GM18907 (cell line): Measurements from ENCODE around the gene NSUN7.

ENCODE experiments used
- ATAC-seq: cut with Tn5 transposase; IDR thresholded peaks from one replicate; pipeline ENCODE4 v1.9.1; 2021; ENCODE audit warnings: mild to moderate bottlenecking, moderate library complexity; ENCODE audit not compliant: unreplicated experiment

NSUN7 gene

DNA sequence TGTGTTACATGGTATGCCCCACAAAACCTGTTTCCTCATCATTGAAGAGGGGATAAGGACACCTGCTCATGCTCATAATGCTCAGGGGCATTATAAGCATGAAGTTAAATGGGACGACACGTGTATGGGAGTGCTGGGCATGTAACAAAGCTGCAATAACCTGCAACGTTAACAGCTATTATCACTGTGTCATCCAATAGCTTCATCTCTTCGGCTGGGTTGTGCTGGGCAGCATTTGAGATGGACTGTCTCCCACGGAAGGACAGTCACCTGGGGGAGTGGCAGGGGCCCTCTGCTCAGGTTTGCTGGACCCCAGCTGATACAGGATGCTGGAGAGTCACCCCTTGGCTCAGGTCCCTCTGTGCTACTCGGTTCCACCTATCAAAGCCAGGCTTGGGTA is 94.5 kb downstream of the NSUN7 start:
- ATAC-seq = no peak

DNA sequence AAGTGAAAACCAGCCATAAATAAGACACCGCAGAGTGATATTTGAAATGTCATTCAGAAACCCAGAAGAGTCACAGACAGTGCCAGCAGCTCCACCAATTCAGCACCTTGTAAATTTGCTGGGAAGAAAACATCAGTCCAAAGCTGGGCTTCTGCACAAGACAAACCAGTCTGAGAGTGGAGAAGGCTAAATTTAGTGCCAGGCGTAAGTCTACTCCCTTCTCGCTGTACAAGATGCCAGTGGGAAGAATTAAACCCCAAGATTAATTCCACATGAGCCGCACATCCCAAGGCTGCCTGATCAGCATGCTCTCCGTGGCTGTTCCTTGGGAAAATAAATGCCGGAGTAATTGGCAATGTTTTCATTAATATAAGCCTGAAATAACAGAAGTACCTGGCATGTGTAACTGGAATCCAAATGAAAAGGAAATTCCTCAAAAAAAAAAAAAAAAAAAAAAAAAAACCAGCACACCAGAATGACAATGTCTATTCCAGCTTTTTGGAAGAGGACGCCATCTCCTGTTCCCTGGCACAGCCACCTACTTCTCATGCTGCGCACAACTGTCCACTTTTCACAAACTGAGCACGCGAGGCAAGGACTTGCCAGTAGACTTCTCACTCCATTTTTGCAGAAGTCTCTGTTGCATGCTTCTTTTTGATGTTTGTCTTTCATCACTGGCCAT is 95.5 kb downstream of the NSUN7 start:
- ATAC-seq = no peak

DNA sequence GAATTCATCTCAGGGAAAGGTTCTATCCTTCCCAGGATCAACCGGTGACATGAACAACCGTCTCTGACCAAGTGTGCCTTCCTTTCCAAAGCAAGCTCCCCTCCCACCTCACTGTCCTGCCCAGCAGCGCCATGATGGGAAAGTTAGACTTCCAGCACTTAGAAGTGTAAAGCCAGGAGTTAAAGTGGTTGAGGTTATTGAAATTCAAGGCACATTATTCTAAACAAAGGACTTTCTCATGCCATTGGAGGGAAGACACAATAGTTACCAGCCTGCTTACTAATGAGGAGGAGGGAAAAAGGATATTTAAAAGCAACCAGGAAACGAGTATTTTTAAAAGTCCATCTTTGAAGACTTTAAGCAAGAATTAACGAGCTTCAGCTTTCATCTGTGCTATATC is 96.8 kb downstream of the NSUN7 start:
- no peak for ATAC-seq

DNA sequence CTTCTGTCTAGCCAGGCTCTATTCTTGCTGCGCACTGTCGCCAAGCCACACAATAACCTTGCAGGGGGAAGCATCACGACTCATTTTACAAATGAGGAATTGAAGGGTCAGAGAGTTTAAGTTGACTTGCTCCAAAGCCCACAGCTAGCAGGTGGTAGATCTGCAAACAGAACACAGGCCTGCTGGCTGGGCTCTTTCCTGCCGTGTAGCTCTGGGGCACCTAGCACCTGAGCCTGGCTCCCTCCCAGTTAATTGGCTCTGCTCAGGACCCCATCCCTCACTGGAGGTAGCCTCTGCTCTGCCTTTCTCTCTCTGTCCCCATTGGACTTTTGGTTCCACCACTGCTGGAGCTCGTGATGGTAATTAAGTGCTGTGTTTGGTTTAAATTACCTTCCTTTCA is 98.5 kb downstream of the NSUN7 start:
- ATAC-seq = no peak

DNA sequence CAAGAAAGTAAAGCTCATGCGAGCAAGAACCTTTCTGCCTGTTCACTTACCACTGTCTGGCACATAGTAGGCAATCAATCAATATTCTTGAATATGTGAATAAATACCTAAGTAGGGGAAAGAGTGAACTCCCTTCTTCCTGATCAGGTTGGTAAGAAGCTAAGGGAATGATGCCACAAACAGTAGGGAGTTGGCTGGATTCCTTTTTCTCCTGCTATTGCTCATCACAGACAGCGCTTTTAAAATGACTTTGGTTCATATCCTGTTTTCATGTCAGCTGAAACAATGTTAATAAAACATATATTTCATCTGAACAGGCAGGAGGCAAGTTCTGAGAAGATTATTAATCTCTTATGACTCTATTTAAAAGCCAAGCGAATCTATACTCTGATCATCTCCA is 99.2 kb downstream of the NSUN7 start:
- ATAC-seq = no peak

GRCh38 chr4:40850496-40850895 is 100.7 kb downstream of the NSUN7 start:
- ATAC-seq = no peak

DNA sequence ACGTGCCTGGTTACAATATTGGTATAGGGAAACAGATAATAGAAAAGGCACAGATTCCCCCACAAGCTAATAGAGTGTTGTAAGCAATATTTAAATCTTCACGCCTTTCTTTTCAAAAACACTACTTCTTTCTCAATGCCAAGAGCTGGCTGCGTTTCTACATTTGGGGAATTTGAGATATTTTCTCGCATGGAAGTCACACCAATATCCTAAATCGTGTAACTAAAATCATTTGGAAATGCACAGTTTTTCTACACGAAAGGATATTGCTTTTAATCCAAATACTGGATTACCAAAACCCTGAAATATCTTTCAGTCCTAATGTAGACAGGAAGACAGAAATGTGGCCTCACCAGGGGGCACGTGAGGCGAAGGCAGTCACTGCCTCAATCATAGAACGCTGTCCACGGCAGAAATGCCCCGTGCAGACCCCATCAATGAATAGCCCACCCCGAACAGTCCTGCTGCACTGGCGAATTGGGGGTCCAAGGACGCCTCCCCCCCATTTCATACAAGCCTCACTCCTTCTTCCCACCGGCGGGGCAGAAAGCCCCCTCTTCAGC is 106.6 kb downstream of the NSUN7 start:
- peak; percentile 12 for ATAC-seq

DNA sequence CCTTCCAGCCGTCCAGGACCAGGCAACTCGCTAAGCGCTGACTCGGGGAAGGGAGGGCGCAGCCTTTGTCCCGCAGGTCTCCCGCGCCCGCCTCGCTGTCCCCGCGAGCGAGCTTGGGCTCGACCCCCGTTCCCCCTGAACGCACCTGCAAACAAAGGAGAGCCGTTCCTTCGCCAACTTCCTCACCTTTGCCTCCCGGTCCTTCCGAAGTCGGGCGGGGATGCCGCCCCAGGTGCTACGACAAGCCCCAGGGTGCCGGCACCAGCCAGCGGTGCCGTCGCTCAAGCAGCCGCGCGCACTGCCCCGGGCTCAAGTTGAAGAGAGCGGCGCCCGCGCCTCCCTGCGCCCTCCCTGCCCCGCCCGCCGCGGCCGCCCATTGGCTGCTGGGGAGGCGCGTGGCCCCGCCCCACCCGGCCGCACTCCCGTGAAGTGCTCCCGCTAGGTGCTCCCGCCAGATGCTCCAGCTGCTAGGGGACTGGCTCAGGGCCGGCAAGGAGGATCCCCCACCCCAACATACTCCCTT is 107.1 kb downstream of the NSUN7 start:
- peak; percentile 92 for ATAC-seq

DNA sequence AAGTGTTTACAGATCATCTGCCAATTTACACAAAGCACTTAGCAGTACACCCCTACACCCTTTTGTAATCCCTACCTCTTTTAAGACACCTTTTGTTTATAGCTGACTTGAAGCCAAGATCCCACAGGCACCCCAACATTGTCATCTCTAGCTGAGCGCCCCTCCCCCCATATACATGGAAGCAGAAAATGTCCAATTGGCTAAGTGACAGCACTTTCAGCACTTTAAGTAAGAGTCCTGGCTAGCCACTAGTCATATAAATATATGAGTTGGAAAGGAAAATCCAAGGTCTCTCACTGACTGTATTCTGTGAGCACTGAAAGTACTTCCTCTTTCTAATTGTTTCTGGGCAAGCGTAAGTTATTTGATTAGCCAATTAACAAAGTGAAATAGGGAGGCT is 108.2 kb downstream of the NSUN7 start:
- no peak for ATAC-seq

- ATAC-seq = no peak
Observed at GRCh38 chr4:40858962-40859361, 109.2 kb downstream of the NSUN7 start.
